GM20000 (cell line): ENCODE measurements around the gene AUH.

Experiments
- DNase-seq: peaks from one replicate; pipeline ENCODE4 v3.0.0; 2012; ENCODE audit warnings: low spot score
- TF ChIP-seq, protein P1 (sequence below): IDR thresholded peaks from 2 replicates; pipeline ENCODE4 v1.5.1; 2012; ENCODE audit warnings: mild to moderate bottlenecking, control low read depth; ENCODE audit errors: extremely low read depth, missing control alignments

Gene AUH

DNA sequence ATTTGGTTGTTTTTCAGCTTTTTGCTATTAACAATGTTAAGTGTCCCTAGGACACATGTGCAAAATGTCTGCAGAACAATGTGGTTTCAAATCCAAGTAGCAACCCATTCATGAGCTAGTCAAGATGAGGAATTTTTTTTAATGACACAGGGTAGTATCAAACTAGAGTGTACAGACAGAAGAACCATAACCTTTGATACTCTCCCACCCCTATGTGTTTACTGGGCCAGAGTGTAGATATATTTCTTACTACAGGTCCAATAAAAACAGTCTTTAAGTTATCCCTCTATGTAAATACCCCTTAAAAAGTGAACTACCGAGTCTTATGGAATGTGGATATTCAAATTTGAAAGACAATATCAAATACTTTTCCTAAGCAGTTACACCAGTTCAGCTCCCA, 45.6 kb downstream of the AUH start:
- TF ChIP-seq, protein P1, sequence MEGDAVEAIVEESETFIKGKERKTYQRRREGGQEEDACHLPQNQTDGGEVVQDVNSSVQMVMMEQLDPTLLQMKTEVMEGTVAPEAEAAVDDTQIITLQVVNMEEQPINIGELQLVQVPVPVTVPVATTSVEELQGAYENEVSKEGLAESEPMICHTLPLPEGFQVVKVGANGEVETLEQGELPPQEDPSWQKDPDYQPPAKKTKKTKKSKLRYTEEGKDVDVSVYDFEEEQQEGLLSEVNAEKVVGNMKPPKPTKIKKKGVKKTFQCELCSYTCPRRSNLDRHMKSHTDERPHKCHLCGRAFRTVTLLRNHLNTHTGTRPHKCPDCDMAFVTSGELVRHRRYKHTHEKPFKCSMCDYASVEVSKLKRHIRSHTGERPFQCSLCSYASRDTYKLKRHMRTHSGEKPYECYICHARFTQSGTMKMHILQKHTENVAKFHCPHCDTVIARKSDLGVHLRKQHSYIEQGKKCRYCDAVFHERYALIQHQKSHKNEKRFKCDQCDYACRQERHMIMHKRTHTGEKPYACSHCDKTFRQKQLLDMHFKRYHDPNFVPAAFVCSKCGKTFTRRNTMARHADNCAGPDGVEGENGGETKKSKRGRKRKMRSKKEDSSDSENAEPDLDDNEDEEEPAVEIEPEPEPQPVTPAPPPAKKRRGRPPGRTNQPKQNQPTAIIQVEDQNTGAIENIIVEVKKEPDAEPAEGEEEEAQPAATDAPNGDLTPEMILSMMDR: no peak
- no peak for DNase-seq

GRCh38 chr9:91315191-91315590, 46.5 kb downstream of the AUH start:
- no peak for DNase-seq
- TF ChIP-seq, protein P1: no peak

- no peak for DNase-seq
These were observed 48.9 kb downstream of the AUH start for GRCh38 chr9:91312717-91313325.

GRCh38 chr9:91310037-91310436, 51.7 kb downstream of the AUH start:
- DNase-seq: no peak

More at GRCh38 chr9:91312717-91313325, 48.9 kb downstream of the AUH start:
- TF ChIP-seq, protein P1: no peak

DNA sequence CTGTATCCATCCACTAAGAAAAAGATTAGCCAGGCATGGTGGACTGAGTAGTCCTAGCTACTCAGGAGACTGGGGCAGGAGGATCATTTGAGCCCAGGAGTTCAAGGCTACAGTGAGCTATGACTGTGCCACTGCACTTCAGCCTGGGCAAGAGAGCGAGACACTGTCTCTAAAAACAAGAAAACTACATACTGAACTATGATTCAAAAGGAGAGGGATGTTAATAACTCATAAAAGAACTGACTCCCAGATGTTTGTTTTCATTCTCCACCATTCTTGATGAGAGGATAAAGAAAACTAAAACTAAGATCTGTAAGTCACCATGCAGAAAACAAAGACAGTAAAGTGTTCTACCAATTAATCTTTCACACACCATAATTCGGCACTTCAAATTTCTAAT, 53.5 kb downstream of the AUH start:
- DNase-seq: no peak
- TF ChIP-seq, protein P1: no peak

More at GRCh38 chr9:91310037-91310436, 51.7 kb downstream of the AUH start:
- TF ChIP-seq, protein P1: no peak

DNA sequence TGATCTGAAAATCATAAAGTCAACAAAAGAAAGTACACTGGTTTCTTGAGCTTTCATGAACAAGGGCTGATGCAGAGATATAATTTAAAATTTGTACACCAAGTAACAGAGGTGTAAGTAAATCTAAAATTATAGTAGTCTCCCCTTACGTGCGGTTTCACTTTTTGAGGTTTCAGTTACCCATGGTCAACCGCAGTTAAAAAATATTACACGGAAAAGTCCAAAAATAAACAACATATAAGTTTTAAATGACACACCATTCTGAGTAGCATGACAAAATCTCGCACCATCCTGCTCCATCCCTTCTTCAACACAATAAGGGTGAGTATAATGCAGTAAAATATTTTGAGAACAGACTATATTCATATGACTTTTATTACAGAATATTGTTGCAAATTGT, 54.4 kb downstream of the AUH start:
- TF ChIP-seq, protein P1: no peak
- no peak for DNase-seq

GRCh38 chr9:91306296-91306630, 55.5 kb downstream of the AUH start:
- no peak for DNase-seq
- TF ChIP-seq, protein P1: no peak
